Cardiac fibroblast (primary cell): ENCODE results near the gene EPHA3.

Experiments
- DNase-seq, 2 donors: peaks; one replicate each; pipeline versions ENCODE4 v3.0.0 to v3.0.0-alpha.2; 2010; ENCODE audit warnings: low read depth in 2 of 2
- H3K4me3 ChIP-seq, 2 donors: replicated peaks in 1 of 2; 1 replicate in 1 of 2; 2 replicates in 1 of 2; pipeline ENCODE4 v1.5.1; 2011; ENCODE audit warnings: low read depth in 2 of 2, low read length in 2 of 2, mild to moderate bottlenecking in 2 of 2, moderate library complexity in 1 of 2
- TF ChIP-seq, protein P1 (sequence below): IDR thresholded peaks from one replicate; pipeline ENCODE4 v1.5.1; 2011; ENCODE audit warnings: low read depth, mild to moderate bottlenecking, low read length, inconsistent platforms

EPHA3 gene

DNA sequence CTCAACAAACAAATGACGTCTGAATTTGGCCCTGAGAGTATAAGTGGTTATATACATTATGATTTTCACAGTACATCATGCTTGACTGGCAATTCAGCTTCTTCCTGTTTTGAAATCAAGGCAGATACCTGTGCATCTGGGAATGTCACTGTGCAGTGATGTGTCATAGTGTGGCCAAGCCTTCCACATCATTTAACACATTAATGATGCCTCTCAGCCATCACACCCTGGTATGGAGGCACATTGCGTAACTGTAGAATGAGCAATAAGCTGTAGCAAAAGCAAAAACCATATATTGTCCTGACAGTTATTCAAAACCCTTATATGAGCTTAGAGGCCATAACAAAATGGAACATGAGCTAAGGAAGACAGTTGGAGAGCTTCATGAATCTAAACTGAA is 246.0 kb downstream of the EPHA3 start:
- H3K4me3 ChIP-seq = no peak overlapping the region
- DNase-seq = no peak
- TF ChIP-seq, protein P1, sequence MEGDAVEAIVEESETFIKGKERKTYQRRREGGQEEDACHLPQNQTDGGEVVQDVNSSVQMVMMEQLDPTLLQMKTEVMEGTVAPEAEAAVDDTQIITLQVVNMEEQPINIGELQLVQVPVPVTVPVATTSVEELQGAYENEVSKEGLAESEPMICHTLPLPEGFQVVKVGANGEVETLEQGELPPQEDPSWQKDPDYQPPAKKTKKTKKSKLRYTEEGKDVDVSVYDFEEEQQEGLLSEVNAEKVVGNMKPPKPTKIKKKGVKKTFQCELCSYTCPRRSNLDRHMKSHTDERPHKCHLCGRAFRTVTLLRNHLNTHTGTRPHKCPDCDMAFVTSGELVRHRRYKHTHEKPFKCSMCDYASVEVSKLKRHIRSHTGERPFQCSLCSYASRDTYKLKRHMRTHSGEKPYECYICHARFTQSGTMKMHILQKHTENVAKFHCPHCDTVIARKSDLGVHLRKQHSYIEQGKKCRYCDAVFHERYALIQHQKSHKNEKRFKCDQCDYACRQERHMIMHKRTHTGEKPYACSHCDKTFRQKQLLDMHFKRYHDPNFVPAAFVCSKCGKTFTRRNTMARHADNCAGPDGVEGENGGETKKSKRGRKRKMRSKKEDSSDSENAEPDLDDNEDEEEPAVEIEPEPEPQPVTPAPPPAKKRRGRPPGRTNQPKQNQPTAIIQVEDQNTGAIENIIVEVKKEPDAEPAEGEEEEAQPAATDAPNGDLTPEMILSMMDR = no peak

DNA sequence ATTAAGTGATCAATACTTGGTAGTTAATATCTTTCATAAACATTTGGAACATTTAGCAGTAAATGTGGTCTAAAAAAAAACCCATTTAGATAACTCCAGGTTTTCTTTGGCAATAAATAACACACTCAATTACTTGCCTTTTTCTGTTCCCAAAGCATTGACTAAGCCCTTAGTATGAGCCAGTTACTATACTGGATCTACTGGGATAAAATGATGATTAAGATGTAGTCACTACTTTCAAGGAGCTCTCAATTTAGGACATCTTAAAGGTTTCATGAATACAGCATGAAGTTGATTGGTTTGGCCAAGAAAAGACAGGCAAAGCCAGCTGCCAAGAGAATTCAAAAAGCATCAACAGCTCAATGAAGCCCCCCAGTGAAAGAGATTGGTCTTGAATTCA is 250.9 kb downstream of the EPHA3 start:
- TF ChIP-seq, protein P1 = no peak
- DNase-seq = no peak
- H3K4me3 ChIP-seq = no peak overlapping the region

DNA sequence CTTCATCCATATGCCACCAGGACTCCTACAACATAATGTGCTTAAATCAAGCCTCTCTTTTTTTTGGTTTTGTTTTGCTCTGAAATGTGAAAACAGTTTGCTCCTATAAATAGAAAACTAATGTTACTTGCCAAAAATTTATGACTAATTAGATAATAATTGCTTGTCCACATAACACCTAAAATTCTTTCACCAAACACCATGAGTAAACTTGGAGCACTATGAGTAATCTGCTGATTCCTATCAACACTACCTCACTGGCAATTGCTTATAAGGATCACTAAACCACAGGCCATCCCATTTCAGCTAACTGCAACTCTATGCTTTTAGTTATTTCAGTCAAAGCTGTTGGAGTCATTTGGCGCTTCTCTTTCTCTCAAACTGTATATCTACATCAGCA is 252.7 kb downstream of the EPHA3 start:
- DNase-seq = peak; percentile 26 to 40
- TF ChIP-seq, protein P1 = no peak
- no peak overlapping the region for H3K4me3 ChIP-seq

DNA sequence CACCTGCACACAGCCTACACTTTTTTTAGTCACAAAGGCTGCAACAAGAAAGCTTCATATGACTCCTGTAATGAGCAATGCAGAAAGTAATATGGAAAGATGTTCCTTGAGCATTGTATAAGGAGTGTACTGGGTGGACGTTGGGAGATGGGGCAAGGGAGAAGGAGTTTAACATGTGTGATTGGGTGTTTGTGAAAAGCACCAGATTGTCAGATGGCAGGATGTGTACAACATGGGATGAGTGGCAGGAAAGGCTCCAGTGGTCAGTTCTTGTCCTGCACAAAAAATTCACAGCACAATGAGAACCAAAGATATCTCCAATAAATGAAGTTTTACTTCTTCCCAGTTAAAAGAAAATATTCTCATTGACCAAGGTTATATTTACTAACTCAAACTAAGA is 255.1 kb downstream of the EPHA3 start:
- TF ChIP-seq, protein P1 = no peak
- no peak for DNase-seq
- no peak overlapping the region for H3K4me3 ChIP-seq

DNA sequence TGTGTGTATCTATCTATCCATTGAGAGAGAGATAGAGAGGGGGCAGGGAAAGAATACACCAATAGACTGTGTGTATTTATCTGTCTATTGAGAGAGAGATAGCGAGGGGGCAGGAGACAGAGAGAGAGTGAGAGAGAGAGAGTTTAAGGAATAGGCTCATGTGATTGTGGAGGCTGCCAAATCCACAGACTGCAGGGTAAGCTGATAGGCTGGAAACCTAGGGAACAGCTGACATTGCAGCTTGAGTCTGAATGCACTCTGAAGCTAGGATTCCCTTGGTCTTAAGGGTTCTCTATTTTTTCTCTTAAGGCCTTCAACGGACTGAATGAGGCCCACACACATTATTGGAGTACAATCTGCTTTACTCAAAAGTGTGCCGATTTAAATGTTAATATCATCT is 255.8 kb downstream of the EPHA3 start:
- no peak overlapping the region for H3K4me3 ChIP-seq

DNA sequence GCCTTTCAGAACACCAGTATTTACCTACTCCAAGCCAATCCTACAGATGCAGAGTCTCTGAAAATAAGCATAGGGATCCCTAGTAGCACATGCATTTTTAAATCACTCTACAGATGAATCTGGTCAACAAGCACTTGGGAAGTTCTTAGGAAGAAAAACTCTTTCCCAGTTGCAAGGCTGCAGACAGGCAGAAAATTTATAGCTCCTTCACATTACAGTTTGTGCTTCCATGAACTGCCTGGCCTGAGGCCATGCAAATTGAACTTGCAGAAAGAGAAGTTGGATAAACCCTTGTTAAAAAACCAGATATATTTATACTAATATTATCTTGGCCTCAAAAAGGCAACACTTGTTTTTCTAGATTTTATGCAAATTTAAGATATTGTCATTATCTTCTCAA is 256.9 kb downstream of the EPHA3 start:
- no peak overlapping the region for H3K4me3 ChIP-seq
- DNase-seq = no peak
- TF ChIP-seq, protein P1 = no peak

More for the DNA sequence above, 255.8 kb downstream of the EPHA3 start:
- no peak for DNase-seq
- TF ChIP-seq, protein P1 = no peak

DNA sequence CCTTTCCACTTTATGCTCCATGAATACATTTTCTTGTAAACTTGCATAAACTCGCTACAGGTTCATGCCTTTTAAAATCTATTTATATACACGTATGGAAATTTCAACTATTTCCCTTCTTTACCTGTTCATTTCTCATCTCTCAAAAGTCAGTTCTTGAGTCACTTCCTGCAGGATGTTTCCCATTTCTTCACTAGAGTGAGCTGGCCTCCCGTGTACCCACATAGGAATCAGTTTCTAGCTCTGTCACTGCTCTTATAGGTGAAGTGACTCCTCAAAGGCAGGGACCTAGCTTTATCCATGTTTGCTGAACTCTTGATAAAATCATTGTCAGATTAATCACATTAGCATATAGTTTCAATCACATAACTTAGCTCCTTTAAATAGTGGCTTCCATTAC is 259.7 kb downstream of the EPHA3 start:
- DNase-seq = no peak
- H3K4me3 ChIP-seq = no peak overlapping the region
- TF ChIP-seq, protein P1 = no peak
